NCI-H2227 (cell line): Measurements from ENCODE around the gene FBXO48.
"Not testable (repeated sequence)": the region's sequence is repeated elsewhere in the genome, so short reads cannot be mapped to it uniquely, and the experiment has no call there.

Source experiments
- DNase-seq: peaks from one replicate; lab custom pipeline; 2025; ENCODE audit not compliant: unreplicated experiment; lab: John Stamatoyannopoulos, UW

The FBXO48 gene

DNA sequence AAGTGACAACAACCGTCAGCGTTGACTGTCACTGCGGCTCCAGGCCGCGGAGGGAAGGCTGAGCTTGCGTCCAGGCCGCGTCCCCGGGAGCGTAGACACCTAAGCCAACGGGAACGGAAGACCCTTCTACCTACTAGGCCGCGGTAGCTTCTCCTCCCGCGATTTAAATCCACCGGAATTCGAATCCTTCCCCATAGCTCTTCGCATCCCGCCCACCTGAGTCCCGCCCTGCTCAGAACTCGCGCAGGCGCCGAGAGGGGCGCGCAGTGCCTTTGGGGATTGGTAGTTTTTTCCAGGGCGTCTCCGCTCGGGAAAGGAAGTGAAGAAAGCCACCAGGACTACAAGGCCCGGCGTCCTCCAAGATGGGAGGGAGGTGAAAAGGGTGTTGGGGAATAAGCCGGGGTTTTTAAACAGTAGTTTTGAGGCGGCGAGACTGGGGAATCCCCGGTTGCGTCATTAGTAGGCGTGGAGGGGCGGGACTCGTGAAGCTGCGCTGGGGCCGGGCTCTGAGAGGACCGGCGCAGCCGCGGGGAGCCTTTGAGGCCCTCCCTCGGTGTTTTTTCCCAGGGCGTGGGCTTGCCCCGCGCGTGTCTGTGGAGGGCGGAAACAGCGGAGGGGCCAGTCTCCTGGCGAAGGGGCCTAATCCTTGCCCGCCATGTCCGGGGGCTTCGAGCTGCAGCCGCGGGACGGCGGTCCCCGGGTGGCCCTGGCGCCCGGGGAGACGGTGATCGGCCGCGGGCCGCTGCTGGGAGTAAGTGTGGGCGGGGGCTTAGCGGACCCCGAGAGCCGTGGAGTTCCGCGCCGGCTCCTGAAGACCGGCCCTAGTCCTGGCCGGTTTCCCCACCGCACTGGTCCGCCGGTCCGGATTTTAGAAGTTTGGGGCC is at the start of gene FBXO48, which contains the start of gene APLF:
FBXO48 (minus strand) TSS at position 218 of the 884 bp plus-strand sequence. CDS start 2,149 bp downstream, outside the sequence.
APLF (plus strand) TSS at position 509 of the 884 bp plus-strand sequence; CDS start at position 656, 147 bp downstream.
- peak; percentile 98 for DNase-seq

DNA sequence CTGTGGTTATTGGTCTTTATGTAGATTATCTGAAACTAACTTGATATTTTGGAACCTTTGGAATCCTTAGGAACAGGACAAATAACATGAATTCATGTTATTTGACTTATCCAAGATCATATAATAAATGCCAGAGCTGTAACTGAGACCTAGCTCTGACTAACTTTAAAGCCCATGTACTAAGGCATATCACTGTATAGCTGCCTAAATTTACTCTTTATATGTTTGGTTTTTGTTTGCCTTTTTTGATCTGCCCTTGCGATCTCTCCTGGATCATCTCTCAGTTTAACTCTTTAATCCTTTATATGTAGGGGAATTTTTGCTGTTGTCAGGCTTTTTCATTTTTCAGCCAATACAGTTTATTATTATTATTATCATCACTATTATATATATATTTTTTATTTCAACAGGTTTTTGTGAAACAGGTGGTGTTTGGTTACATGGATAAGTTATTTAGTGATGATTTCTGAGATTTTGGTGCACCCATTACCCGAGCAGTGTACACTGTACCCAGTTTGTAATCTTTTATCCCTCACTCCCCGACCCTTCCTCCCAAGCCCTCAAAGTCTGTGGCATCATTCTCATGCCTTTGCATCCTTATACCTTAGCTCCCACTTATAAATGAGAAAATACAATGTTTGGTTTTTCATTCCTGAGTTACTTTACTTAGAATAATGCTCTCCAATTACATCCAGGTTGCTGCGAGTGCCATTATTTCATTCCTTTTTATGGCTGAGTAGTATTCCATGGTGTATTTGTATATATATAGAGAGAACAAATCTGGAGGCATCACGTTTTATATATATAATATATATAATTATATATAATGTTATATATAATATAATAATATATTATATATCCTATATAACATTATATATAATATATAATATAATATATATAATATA is 49.2 kb upstream of the FBXO48 start:
- DNase-seq, result no peak

- no peak for DNase-seq
Measured at GRCh38 chr2:68514316-68514929, 47.3 kb upstream of the FBXO48 start.

- no peak for DNase-seq
Measured at GRCh38 chr2:68512966-68513365, 45.9 kb upstream of the FBXO48 start.

DNA sequence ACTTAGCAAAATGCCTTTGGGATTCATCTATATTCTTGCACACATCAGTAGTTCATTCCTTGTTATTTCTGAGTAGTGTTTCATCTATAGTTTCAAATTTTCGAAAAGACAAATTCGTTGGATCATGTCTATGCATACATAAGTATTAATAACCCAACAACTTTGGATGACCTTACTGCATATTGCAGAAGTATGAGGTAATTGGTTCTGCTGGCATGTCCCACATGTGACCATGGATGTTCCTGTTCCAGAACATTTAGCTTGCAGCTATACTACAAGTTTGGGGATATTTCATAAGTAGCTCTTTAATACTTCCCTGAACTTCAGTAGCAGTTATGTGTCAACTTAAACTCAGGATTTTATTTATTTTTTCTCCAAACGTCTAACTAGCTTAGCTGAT is 45.2 kb upstream of the FBXO48 start:
- DNase-seq, result no peak

GRCh38 chr2:68506170-68506569 is 39.1 kb upstream of the FBXO48 start:
- no peak for DNase-seq

GRCh38 chr2:68505603-68506159 is 38.6 kb upstream of the FBXO48 start:
- no peak for DNase-seq

GRCh38 chr2:68501768-68502167 is 34.7 kb upstream of the FBXO48 start:
- no peak for DNase-seq

DNA sequence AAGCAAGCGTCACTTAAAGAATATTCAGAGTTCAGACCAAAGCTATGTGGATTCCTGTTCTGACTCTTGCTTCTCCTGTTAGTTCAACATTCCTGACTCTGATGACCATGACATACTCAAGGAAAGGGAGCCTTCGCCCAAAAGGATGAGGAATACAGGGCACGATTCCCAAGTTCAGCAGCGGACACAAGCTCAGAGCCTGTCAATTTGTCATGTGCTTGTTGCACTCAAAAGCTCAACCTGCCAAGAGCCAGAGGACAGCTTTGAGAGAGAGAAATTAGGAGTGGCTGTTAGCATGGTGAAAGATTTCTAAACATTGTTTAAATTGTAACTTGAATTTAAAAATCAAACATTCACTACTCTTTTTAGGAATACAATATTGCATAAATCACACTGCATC is 33.6 kb upstream of the FBXO48 start:
- no peak for DNase-seq

GRCh38 chr2:68499133-68499532 is 32.0 kb upstream of the FBXO48 start:
- no peak for DNase-seq

- DNase-seq, result no peak
Measured at GRCh38 chr2:68491582-68491981, 24.5 kb upstream of the FBXO48 start.

GRCh38 chr2:68489282-68489681 is 22.2 kb upstream of the FBXO48 start:
- DNase-seq, result no peak

GRCh38 chr2:68488605-68489004 is 21.5 kb upstream of the FBXO48 start:
- DNase-seq, result not testable (repeated sequence)

GRCh38 chr2:68487773-68488355 is 20.8 kb upstream of the FBXO48 start:
- DNase-seq, result peak; percentile 38

DNA sequence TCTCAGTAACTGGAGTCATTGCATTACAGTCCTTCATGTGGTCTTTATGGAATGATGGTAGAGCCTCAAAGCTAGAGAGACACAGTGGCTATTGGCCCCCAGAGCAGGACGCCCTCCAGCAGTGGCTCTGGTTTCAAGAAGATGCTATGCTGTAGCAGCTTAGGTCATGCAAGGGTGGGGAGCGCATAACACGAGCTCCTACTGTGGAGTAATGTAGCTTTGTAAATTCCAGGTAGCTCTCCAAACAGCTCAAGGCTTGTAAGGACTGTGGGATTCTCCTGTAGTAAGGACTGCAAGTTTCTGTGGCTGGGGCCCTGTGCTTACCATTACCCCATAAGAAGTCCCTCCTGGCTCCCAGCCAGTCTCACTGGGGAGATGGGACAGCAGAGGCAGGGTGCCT is 15.9 kb upstream of the FBXO48 start:
- no peak for DNase-seq

- DNase-seq, result no peak
Measured at GRCh38 chr2:68482296-68482820, 15.3 kb upstream of the FBXO48 start.

DNA sequence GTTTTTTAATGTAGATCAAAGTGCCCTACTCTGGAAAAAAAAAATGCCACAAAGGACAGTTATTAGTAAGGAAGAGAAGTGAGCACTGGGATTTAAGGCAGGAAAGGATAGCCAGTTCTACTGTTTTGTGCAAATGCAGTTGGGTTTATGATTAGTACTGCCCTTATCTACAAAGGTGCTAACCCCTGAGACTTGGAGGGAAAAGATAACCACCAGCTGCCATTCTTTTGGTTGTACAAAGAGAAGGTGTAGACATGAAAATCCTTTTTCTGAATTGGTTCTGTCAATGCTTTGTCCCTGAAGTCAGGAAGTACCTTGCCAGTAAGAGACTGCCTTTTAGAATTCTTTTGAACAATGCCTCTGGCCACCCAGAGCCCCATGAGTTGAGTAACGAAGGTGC is 11.6 kb upstream of the FBXO48 start:
- DNase-seq, result no peak

DNA sequence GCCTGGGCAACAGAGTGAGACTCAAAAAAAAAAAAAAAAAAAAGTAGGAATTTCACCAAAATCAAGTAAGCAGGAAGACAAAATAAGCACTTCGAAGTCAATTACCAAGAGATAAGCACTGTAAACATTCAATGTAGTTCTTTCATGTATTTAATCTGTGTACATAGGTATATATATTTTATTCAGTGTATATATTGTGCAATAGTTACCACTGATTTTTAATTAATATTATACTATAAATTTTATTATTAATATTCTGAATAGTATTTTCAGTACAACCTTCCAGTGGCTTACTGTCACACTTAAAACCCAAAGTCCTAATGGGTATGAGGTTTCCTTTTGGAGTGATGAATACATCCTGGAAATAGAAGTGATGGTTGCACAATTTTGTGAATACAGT is 9.4 kb upstream of the FBXO48 start:
- no peak for DNase-seq

- DNase-seq, result no peak
Measured at GRCh38 chr2:68475576-68475975, 8.5 kb upstream of the FBXO48 start.

- no peak for DNase-seq
Measured at GRCh38 chr2:68475110-68475509, 8.0 kb upstream of the FBXO48 start.
